Lower leg skin (tissue), 3 donors: ENCODE data around the gene SIGLEC14.

Experiments used
- CTCF ChIP-seq, 3 donors: fragments of 450-650 bp; IDR thresholded peaks; one replicate each; pipeline ENCODE4 v1.5.1; 2016; ENCODE audit warnings: antibody characterized with exemption in 3 of 3, mild to moderate bottlenecking in 3 of 3, moderate library complexity in 2 of 3
- POLR2A ChIP-seq, 2 donors: fragments of 450-650 bp; IDR thresholded peaks; one replicate each; pipeline ENCODE4 v1.6.1; 2016 to 2017; ENCODE audit warnings: antibody characterized with exemption in 2 of 2, mild to moderate bottlenecking in 1 of 2, moderate library complexity in 1 of 2

GRCh38 chr19:51621178-51621577, 25.4 kb downstream of the SIGLEC14 start:
- TF ChIP-seq CTCF (IDR thresholded peaks at IDR 0.05): no peak
- TF ChIP-seq POLR2A (IDR thresholded peaks at IDR 0.05): no peak
